HCT116 (cell line): ENCODE measurements around the gene HEPN1. TPM values are rescaled to one million over a fixed set of nuclear protein-coding genes. Genes with fewer than 3 reads are reported as not detected.

Experiments used
- ATAC-seq: fragments of 200-7000 bp; cut with Tn5 transposase; 2 replicates; pipeline ENCODE4 v1.9.1; 2020; ENCODE audit warnings: mild to moderate bottlenecking, moderate library complexity
- BruUV-seq: library from RNA; stranded (reverse); fragments of 400-500 nt; replicated peaks from 2 replicates; lab custom pipeline; 2021; lab: Mats Ljungman, UMichigan
- CTCF ChIA-PET: fragments of 300-600 bp; sonication (Branson Sonifier 250); formaldehyde crosslinking; loops from one replicate; lab custom pipeline; 2021; ENCODE audit warnings: antibody characterized with exemption; lab: Charles Lee
- POLR2A ChIA-PET: fragments of 300-600, 350-600 bp; sonication (Branson Sonifier 250); formaldehyde crosslinking; loops from one replicate; lab custom pipeline; 2021; ENCODE audit warnings: antibody characterized with exemption; lab: Charles Lee
- RAD21 ChIA-PET, 2 experiments: fragments of 300-600 bp; sonication (Branson Sonifier 250); formaldehyde crosslinking; loops; one replicate each; lab custom pipeline; 2023; ENCODE audit warnings: low total read pairs in 2 of 2; ENCODE audit not compliant: uncharacterized antibody in 2 of 2, unreplicated experiment in 2 of 2, low non-redundant PET in 1 of 2; lab: Charles Lee
- DNase-seq: peaks from one replicate; pipeline ENCODE4 v3.0.0-alpha.2; 2010; ENCODE audit warnings: low read depth, low spot score
- H2AFZ ChIP-seq: fragments of 200-600 bp; shearing (Covaris generic), sonication (generic); 2 replicates; pipeline ENCODE4 v1.6.1; 2017; ENCODE audit warnings: low read depth, mixed run types, mixed read lengths, antibody characterized with exemption, low read length; ENCODE audit not compliant: poor library complexity, severe bottlenecking
- H3K27ac ChIP-seq: 2 replicates; pipeline ENCODE4 v1.5.1; 2012; ENCODE audit warnings: low read depth, low read length
- H3K27me3 ChIP-seq: fragments of 200-600 bp; sonication (generic); 2 replicates; pipeline ENCODE4 v1.6.1; 2016; ENCODE audit warnings: mixed run types, low read length, mixed read lengths; ENCODE audit not compliant: insufficient read depth
- H3K36me3 ChIP-seq, 2 experiments: fragments of 200-500 bp in 1 of 2; fragments of 200-600 bp in 1 of 2; sonication (Bioruptor generic) in 1 of 2; sonication (generic) in 1 of 2; 2 replicates each; pipeline versions ENCODE4 v1.5.1 to v1.6.1; 2014 to 2016; ENCODE audit warnings: low read length in 2 of 2, inconsistent platforms in 1 of 2, mixed read lengths in 1 of 2, mixed run types in 1 of 2; ENCODE audit not compliant: insufficient read depth in 2 of 2, control insufficient read depth in 1 of 2
- H3K4me1 ChIP-seq, 2 experiments: fragments of 200-600 bp in 1 of 2; sonication (generic) in 1 of 2; 2 replicates each; pipeline versions ENCODE4 v1.5.1 to v1.6.1; 2012 to 2017; ENCODE audit warnings: low read length in 2 of 2, inconsistent platforms in 1 of 2, mild to moderate bottlenecking in 1 of 2, mixed read lengths in 1 of 2, mixed run types in 1 of 2, moderate library complexity in 1 of 2; ENCODE audit not compliant: insufficient read depth in 2 of 2, control insufficient read depth in 1 of 2
- H3K4me2 ChIP-seq: fragments of 200-600 bp; sonication (generic); 2 replicates; pipeline ENCODE4 v1.6.1; 2017; ENCODE audit warnings: mixed run types, low read length, mixed read lengths
- H3K4me3 ChIP-seq, 2 experiments: fragments of 200-600 bp in 1 of 2; sonication (generic) in 1 of 2; replicated peaks in 1 of 2; 2 replicates each; pipeline ENCODE4 v1.5.1; 2011 to 2016; ENCODE audit warnings: low read length in 2 of 2, control low read depth in 1 of 2, low read depth in 1 of 2, mild to moderate bottlenecking in 1 of 2, mixed read lengths in 1 of 2, mixed run types in 1 of 2
- H3K79me2 ChIP-seq: fragments of 200-600 bp; sonication (generic); 2 replicates; pipeline ENCODE4 v1.6.1; 2017; ENCODE audit warnings: mild to moderate bottlenecking, mixed run types, low read length, moderate library complexity, mixed read lengths; ENCODE audit not compliant: insufficient read depth
- H3K9ac ChIP-seq: fragments of 200-600 bp; sonication (generic); 2 replicates; pipeline ENCODE4 v1.6.1; 2016; ENCODE audit warnings: low read length, mixed read lengths
- H3K9me2 ChIP-seq: fragments of 200-600 bp; sonication (generic), shearing (Covaris generic); 2 replicates; pipeline ENCODE4 v1.6.1; 2017; ENCODE audit warnings: mixed run types, mild to moderate bottlenecking, moderate library complexity; ENCODE audit not compliant: insufficient read depth
- H3K9me3 ChIP-seq, 2 experiments: fragments of 200-500 bp in 1 of 2; fragments of 200-600 bp in 1 of 2; sonication (Bioruptor generic) in 1 of 2; sonication (generic) in 1 of 2; 2 replicates each; pipeline ENCODE4 v1.6.1; 2014 to 2017; ENCODE audit warnings: low read length in 2 of 2, mixed read lengths in 2 of 2, inconsistent platforms in 1 of 2, low read depth in 1 of 2, mild to moderate bottlenecking in 1 of 2, mixed run types in 1 of 2, moderate library complexity in 1 of 2; ENCODE audit not compliant: control insufficient read depth in 1 of 2, insufficient read depth in 1 of 2
- H4K20me1 ChIP-seq: fragments of 200-600 bp; sonication (generic), shearing (Covaris generic); 2 replicates; pipeline ENCODE4 v1.6.1; 2017; ENCODE audit warnings: mixed run types, mild to moderate bottlenecking, moderate library complexity; ENCODE audit not compliant: insufficient read depth
- CBX3 ChIP-seq: IDR thresholded peaks from 2 replicates; pipeline ENCODE4 v1.6.1; 2012; ENCODE audit warnings: low read depth
- CEBPB ChIP-seq: IDR thresholded peaks from 2 replicates; pipeline ENCODE4 v1.6.1; 2012; ENCODE audit warnings: low read depth
- CTCF ChIP-seq, 3 experiments: fragments of 200-600 bp in 1 of 3; sonication (generic) in 1 of 3; IDR thresholded peaks in 2 of 3; conservative IDR thresholded peaks in 1 of 3; 2 replicates each; pipeline ENCODE4 v1.5.1; 2012 to 2017; ENCODE audit warnings: low read depth in 2 of 3, low read length in 2 of 3, antibody characterized with exemption in 1 of 3, borderline replicate concordance in 1 of 3, control low read depth in 1 of 3, mild to moderate bottlenecking in 1 of 3, mixed read lengths in 1 of 3, mixed run types in 1 of 3, moderate library complexity in 1 of 3; ENCODE audit not compliant: insufficient read depth in 1 of 3
- EZH2phosphoT487 ChIP-seq: fragments of 200-600 bp; IDR thresholded peaks from 2 replicates; pipeline ENCODE4 v1.6.1; 2018; ENCODE audit warnings: antibody characterized with exemption, borderline replicate concordance
- JUND ChIP-seq: IDR thresholded peaks from 2 replicates; pipeline ENCODE4 v1.6.1; 2012
- MAX ChIP-seq: IDR thresholded peaks from 2 replicates; pipeline ENCODE4 v1.6.1; 2012
- POLR2A ChIP-seq: IDR thresholded peaks from 2 replicates; pipeline ENCODE4 v1.7.0; 2011; ENCODE audit warnings: borderline replicate concordance; ENCODE audit not compliant: insufficient read depth, insufficient read length; ENCODE audit errors: extremely low read depth
- POLR2AphosphoS5 ChIP-seq: IDR thresholded peaks from 2 replicates; pipeline ENCODE4 v1.6.1; 2011; ENCODE audit warnings: mild to moderate bottlenecking, low read depth, low read length, moderate library complexity
- RAD21 ChIP-seq: IDR thresholded peaks from 2 replicates; pipeline ENCODE4 v1.6.1; 2012; ENCODE audit warnings: low read depth, mild to moderate bottlenecking
- REST ChIP-seq: IDR thresholded peaks from 2 replicates; pipeline ENCODE4 v1.6.1; 2012; ENCODE audit warnings: low read depth
- SP1 ChIP-seq: IDR thresholded peaks from 2 replicates; pipeline ENCODE4 v1.6.1; 2012; ENCODE audit warnings: low read depth
- SRF ChIP-seq: IDR thresholded peaks from 2 replicates; pipeline ENCODE4 v1.6.1; 2012; ENCODE audit warnings: low read depth
- TCF7L2 ChIP-seq: IDR thresholded peaks from 2 replicates; pipeline ENCODE4 v1.7.0; 2011; ENCODE audit warnings: borderline replicate concordance, inconsistent platforms; ENCODE audit not compliant: insufficient read depth, insufficient read length; ENCODE audit errors: extremely low read depth
- YY1 ChIP-seq: IDR thresholded peaks from 2 replicates; pipeline ENCODE4 v1.6.1; 2011; ENCODE audit warnings: low read length, low read depth, moderate library complexity, mild to moderate bottlenecking; ENCODE audit not compliant: insufficient replicate concordance; ENCODE audit errors: extremely low read depth
- intact Hi-C: fragments of 100-400 bp; cut with micrococcal nuclease; formaldehyde crosslinking; loops from 2 replicates; pipeline ENCODE4 v1.10.0; 2022
- total RNA-seq: library from RNA; stranded (reverse); gene quantifications from one replicate; pipeline ENCODE4 v1.2.1, GENCODE V29; 2021; ENCODE audit not compliant: unreplicated experiment

The HEPN1 gene
- total RNA-seq, 1 experiment from 2014 or later, result not detected

- CTCF ChIA-PET, result interaction anchor here (1.0 to 1.5 kb wide), 2 partner anchors 79 to 474 kb away, joined by 3 to 4 read pairs; no protein-coding TSS in a partner anchor
- no peaks in the 10 kb centered on the region for H4K20me1 ChIP-seq
- no peaks in the 10 kb centered on the region for H3K27me3 ChIP-seq
- no peak for TF ChIP-seq RAD21
- ATAC-seq (no peak), DNase-seq (no peak)
- no peak overlapping the region for H3K27ac ChIP-seq
- RAD21 ChIA-PET, result no interaction called here
- no peaks in the 10 kb centered on the region for H3K9me2 ChIP-seq
- H2AFZ ChIP-seq, result no peak overlapping the region
- H3K4me2 ChIP-seq, result peak overlapping the region; percentile 89
- peaks cover 7 to 17% of the 10 kb centered on the region in 2 experiments for H3K4me1 ChIP-seq
- H3K9me3 ChIP-seq, result no peaks in the 10 kb centered on the region
- peak overlapping the region; percentile 68 to 82 for H3K4me3 ChIP-seq
- POLR2A ChIA-PET, result no interaction called here
- BruUV-seq, result no TSS peak
- no peaks in the 10 kb centered on the region for H3K79me2 ChIP-seq
- H3K9ac ChIP-seq, result no peak overlapping the region
- intact Hi-C loops, result loop anchor here (2.0 kb wide), 1 partner anchor 78 kb away; no protein-coding TSS in a partner anchor
- H3K36me3 ChIP-seq, result no peaks in the 10 kb centered on the region
These were observed 36.0 kb downstream of the HEPN1 start for GRCh38 chr11:124955035-124955434.

GRCh38 chr11:124961972-124962609, 43.0 kb downstream of the HEPN1 start:
- Histone ChIP-seq H3K27me3 (no peaks in the 10 kb centered on the region), H3K4me3 (no peak overlapping the region), H3K9ac (no peak overlapping the region), H3K4me1 (no peaks in the 10 kb centered on the region), H3K4me2 (no peak overlapping the region), H3K9me2 (no peaks in the 10 kb centered on the region), H3K27ac (no peak overlapping the region), H4K20me1 (no peaks in the 10 kb centered on the region), H2AFZ (no peak overlapping the region), H3K9me3 (no peaks in the 10 kb centered on the region), H3K79me2 (no peaks in the 10 kb centered on the region), H3K36me3 (no peaks in the 10 kb centered on the region)
- POLR2A ChIA-PET, result no interaction called here
- no TSS peak for BruUV-seq
- ATAC-seq, result peak; percentile 99
- intact Hi-C loops, result loop anchor here (1.0 to 10.0 kb wide), 7 partner anchors 129 to 913 kb away; no protein-coding TSS in a partner anchor
- CTCF ChIA-PET, result interaction anchor here (0.9 to 1.3 kb wide), 2 partner anchors 180 to 491 kb away, joined by 3 to 5 read pairs; no protein-coding TSS in a partner anchor
- RAD21 ChIA-PET, result no interaction called here
- DNase-seq, result peak; percentile 71
- TF ChIP-seq POLR2A (no peak), CEBPB (no peak), SRF (no peak), REST (no peak), MAX (no peak), CBX3 (no peak), JUND (no peak), SP1 (no peak), YY1 (no peak), RAD21 (peak; percentile 96), EZH2phosphoT487 (no peak), CTCF (IDR thresholded peaks at IDR 0.05 in 2 of 3, conservative IDR thresholded peaks at IDR 0.05 in 1 of 3; ENCODE audit: borderline replicate concordance in 1 of 3, insufficient read depth in 1 of 3, low read depth in 2 of 3, low read length in 2 of 3) (peak; percentile 59 to 93 (median 81)), TCF7L2 (no peak), POLR2AphosphoS5 (no peak)
